ENCODE results near the gene FAM193A.

DNA sequence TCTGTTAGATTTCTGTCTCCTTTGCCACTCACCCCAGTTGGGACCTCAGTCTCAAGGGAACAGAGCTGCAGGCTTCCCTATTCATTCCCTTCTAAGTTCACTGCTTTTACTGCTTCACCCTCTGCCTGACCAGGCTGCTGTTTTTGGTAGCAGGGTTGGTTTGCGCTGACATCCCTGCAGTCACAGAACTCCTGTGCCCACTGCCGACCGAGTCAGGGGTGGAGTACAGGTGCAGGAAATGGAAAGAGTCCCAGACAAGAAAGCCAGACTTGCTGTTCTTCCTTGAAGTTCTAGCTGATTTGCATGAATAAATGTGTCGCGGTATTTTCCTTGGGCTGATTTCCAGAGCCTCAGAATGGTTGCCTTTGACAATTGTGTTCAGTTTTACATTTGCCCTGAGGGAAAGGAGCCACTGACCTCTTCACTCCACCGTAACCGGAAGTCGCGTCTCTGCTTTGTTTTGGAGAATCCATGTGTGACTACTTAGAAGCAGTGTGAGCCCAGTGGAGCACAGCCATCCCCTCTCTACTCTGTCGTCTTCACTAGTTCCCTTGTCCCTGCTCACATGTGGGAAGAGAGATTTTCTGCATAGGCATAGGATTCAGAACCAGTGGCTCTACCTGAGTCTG is 134.9 kb downstream of the FAM193A start:
- TF ChIP-seq, protein P1, sequence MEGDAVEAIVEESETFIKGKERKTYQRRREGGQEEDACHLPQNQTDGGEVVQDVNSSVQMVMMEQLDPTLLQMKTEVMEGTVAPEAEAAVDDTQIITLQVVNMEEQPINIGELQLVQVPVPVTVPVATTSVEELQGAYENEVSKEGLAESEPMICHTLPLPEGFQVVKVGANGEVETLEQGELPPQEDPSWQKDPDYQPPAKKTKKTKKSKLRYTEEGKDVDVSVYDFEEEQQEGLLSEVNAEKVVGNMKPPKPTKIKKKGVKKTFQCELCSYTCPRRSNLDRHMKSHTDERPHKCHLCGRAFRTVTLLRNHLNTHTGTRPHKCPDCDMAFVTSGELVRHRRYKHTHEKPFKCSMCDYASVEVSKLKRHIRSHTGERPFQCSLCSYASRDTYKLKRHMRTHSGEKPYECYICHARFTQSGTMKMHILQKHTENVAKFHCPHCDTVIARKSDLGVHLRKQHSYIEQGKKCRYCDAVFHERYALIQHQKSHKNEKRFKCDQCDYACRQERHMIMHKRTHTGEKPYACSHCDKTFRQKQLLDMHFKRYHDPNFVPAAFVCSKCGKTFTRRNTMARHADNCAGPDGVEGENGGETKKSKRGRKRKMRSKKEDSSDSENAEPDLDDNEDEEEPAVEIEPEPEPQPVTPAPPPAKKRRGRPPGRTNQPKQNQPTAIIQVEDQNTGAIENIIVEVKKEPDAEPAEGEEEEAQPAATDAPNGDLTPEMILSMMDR (IDR thresholded peaks at IDR 0.05; ENCODE audit: insufficient read depth, low read length), result no peak
- TF ChIP-seq POLR2AphosphoS5 (IDR thresholded peaks at IDR 0.05; ENCODE audit: low read depth), result no peak
- TF ChIP-seq, protein P2, sequence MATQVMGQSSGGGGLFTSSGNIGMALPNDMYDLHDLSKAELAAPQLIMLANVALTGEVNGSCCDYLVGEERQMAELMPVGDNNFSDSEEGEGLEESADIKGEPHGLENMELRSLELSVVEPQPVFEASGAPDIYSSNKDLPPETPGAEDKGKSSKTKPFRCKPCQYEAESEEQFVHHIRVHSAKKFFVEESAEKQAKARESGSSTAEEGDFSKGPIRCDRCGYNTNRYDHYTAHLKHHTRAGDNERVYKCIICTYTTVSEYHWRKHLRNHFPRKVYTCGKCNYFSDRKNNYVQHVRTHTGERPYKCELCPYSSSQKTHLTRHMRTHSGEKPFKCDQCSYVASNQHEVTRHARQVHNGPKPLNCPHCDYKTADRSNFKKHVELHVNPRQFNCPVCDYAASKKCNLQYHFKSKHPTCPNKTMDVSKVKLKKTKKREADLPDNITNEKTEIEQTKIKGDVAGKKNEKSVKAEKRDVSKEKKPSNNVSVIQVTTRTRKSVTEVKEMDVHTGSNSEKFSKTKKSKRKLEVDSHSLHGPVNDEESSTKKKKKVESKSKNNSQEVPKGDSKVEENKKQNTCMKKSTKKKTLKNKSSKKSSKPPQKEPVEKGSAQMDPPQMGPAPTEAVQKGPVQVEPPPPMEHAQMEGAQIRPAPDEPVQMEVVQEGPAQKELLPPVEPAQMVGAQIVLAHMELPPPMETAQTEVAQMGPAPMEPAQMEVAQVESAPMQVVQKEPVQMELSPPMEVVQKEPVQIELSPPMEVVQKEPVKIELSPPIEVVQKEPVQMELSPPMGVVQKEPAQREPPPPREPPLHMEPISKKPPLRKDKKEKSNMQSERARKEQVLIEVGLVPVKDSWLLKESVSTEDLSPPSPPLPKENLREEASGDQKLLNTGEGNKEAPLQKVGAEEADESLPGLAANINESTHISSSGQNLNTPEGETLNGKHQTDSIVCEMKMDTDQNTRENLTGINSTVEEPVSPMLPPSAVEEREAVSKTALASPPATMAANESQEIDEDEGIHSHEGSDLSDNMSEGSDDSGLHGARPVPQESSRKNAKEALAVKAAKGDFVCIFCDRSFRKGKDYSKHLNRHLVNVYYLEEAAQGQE (IDR thresholded peaks at IDR 0.05; ENCODE audit: insufficient replicate concordance, low read depth), result no peak
- TF ChIP-seq GABPA (IDR thresholded peaks at IDR 0.05; ENCODE audit: low read depth), result no peak
